ENCODE data around the gene UQCC2. TPM values are rescaled to one million over a fixed set of nuclear protein-coding genes. Genes with fewer than 3 reads are reported as not detected.

The UQCC2 gene
- total RNA-seq, 1 donor from 2014 or later, result 68.9 TPM

DNA sequence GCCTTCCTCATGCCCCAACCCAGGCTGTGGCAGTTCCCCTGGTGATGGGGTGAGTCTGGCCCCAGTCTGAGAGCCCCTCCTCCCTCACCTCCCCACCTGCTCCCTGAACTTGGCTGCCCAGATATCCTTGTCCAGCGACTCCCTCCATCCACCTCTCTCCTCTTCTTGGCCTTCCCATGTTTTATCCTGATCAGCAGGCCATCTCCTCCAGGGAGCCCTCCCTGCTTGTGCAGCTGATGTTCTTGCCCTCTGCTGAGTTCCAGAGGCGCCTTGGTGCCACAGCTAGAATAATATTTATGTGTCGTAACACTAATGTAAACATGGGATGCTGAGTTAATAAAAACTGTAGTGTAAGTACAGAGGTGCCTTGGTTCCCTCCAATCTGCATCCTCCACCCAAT, 45.6 kb upstream of the UQCC2 start:
- no peak for DNase-seq (ENCODE audit: extremely low spot score, unreplicated experiment)
- H3K27ac Mint-ChIP-seq (ENCODE audit: unreplicated experiment), result no peak overlapping the region
- no peak overlapping the region for H3K4me3 Mint-ChIP-seq (ENCODE audit: unreplicated experiment)
- peaks cover 50% of the 10 kb centered on the region for H3K4me1 Mint-ChIP-seq (ENCODE audit: unreplicated experiment)
- TF ChIP-seq, protein P1, sequence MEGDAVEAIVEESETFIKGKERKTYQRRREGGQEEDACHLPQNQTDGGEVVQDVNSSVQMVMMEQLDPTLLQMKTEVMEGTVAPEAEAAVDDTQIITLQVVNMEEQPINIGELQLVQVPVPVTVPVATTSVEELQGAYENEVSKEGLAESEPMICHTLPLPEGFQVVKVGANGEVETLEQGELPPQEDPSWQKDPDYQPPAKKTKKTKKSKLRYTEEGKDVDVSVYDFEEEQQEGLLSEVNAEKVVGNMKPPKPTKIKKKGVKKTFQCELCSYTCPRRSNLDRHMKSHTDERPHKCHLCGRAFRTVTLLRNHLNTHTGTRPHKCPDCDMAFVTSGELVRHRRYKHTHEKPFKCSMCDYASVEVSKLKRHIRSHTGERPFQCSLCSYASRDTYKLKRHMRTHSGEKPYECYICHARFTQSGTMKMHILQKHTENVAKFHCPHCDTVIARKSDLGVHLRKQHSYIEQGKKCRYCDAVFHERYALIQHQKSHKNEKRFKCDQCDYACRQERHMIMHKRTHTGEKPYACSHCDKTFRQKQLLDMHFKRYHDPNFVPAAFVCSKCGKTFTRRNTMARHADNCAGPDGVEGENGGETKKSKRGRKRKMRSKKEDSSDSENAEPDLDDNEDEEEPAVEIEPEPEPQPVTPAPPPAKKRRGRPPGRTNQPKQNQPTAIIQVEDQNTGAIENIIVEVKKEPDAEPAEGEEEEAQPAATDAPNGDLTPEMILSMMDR (IDR thresholded peaks at IDR 0.05), result no peak
- no peaks in the 10 kb centered on the region for H3K9me3 Mint-ChIP-seq (ENCODE audit: unreplicated experiment)
- H3K36me3 Mint-ChIP-seq (ENCODE audit: unreplicated experiment), result no peaks in the 10 kb centered on the region
- no peaks in the 10 kb centered on the region for H3K27me3 Mint-ChIP-seq (ENCODE audit: unreplicated experiment)

DNA sequence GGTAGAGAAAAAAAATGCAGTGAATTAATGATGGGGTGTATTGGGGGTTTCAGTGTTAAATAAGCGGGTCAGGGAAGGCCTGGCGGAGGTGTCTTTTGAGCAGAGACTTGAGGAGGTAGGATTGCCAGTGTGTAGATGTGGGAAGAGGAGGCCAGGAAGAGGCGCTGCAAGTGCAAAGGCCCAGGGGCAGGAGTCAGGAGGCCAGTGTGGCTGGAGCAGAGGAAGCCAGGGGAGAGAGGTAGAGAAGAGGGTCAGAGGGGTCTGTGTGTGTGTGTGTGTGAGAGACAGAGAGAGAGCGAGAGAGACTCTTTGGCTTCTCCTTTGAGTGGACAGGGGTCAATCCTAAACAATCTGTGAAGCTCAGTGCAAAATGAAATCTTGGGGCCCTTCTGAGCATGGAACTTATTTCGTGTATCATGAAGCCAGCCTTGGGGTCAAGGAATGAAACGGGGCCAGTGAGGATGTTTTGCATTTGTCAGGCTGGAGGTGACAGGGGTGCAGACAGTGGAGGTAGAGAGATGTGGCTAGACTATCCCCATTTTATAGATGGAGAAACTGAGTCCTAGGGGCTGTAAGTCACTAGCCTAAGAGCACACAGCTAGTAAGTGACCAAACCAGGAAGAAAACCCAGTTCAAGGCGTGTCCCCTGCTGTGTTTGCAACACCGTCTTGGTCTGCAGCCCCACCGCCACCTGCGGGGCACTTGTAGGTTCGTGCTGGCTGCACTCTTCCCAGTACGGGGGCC, 44.9 kb upstream of the UQCC2 start:
- no peak for DNase-seq (ENCODE audit: extremely low spot score, unreplicated experiment)
- no peak overlapping the region for H3K27ac Mint-ChIP-seq (ENCODE audit: unreplicated experiment)
- H3K27me3 Mint-ChIP-seq (ENCODE audit: unreplicated experiment), result no peaks in the 10 kb centered on the region
- no peaks in the 10 kb centered on the region for H3K36me3 Mint-ChIP-seq (ENCODE audit: unreplicated experiment)
- H3K4me3 Mint-ChIP-seq (ENCODE audit: unreplicated experiment), result no peak overlapping the region
- peaks cover 48% of the 10 kb centered on the region for H3K4me1 Mint-ChIP-seq (ENCODE audit: unreplicated experiment)
- TF ChIP-seq, protein P1 (IDR thresholded peaks at IDR 0.05), result no peak
- H3K9me3 Mint-ChIP-seq (ENCODE audit: unreplicated experiment), result no peaks in the 10 kb centered on the region

DNA sequence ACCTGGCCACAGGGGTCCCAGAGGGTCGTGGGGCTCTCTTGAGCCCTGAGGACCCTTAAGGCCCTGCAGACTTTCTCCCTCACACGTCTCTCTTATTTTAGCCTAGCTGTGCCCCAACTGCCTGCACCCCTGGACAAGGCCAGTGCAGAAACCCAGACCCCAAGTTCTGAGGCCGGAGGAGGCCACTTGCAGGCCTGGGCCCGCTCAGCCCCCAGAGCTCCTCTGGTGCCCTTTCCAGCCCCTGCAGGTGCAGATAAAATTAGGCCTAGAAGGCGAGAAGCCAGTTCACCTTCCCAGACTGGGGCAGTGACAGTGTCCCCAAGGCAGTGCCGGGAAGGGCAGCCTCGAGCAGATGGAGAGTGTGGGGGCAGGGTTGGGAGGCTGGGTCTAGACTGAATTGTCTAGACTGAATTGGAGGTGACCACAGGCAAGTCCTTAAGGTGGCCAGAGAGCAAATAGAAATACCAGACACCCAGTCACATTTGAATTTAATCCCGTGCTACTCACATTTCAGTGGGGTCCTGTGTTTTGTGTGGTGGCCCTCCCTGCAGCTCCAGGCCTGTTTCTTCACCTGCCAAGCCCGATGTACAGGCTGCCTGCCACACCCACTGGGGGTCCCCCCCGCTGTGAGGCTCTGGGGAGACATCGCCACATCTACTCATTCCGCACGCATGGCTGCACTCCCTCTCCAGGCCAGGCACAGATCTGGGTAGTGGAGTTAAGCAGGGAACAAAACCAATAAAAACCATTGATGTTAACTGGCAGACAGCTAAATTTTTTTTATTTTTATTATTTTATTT, 43.8 kb upstream of the UQCC2 start:
- H3K27me3 Mint-ChIP-seq (ENCODE audit: unreplicated experiment), result no peaks in the 10 kb centered on the region
- H3K4me3 Mint-ChIP-seq (ENCODE audit: unreplicated experiment), result no peak overlapping the region
- no peaks in the 10 kb centered on the region for H3K9me3 Mint-ChIP-seq (ENCODE audit: unreplicated experiment)
- TF ChIP-seq, protein P1 (IDR thresholded peaks at IDR 0.05), result no peak
- DNase-seq (ENCODE audit: extremely low spot score, unreplicated experiment), result no peak
- H3K36me3 Mint-ChIP-seq (ENCODE audit: unreplicated experiment), result no peaks in the 10 kb centered on the region
- H3K4me1 Mint-ChIP-seq (ENCODE audit: unreplicated experiment), result peaks cover 46% of the 10 kb centered on the region
- no peak overlapping the region for H3K27ac Mint-ChIP-seq (ENCODE audit: unreplicated experiment)

DNA sequence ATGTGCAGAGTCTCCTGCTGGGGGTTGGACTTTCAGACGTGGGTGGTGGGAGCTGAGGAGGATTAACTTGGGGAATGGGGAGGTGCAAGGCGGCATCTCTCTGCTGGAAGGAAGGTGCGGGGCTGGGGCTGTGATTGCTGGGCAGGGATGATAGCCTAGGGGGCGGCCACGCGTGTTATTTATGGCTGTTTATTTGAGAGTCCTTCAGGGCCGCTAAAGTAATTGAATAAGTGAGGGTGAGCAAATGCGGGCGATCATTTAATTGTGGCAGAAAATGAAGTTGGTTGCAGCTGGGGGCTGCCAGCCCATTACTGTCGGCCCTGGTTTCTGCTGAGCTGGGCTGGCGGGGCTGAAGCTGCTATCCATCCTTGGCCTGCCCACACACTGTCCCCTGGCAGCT, 42.7 kb upstream of the UQCC2 start:
- no peak overlapping the region for H3K27ac Mint-ChIP-seq (ENCODE audit: unreplicated experiment)
- peaks cover 39% of the 10 kb centered on the region for H3K4me1 Mint-ChIP-seq (ENCODE audit: unreplicated experiment)
- H3K9me3 Mint-ChIP-seq (ENCODE audit: unreplicated experiment), result no peaks in the 10 kb centered on the region
- no peaks in the 10 kb centered on the region for H3K36me3 Mint-ChIP-seq (ENCODE audit: unreplicated experiment)
- H3K27me3 Mint-ChIP-seq (ENCODE audit: unreplicated experiment), result no peaks in the 10 kb centered on the region
- TF ChIP-seq, protein P1 (IDR thresholded peaks at IDR 0.05), result no peak
- no peak overlapping the region for H3K4me3 Mint-ChIP-seq (ENCODE audit: unreplicated experiment)
- no peak for DNase-seq (ENCODE audit: extremely low spot score, unreplicated experiment)

DNA sequence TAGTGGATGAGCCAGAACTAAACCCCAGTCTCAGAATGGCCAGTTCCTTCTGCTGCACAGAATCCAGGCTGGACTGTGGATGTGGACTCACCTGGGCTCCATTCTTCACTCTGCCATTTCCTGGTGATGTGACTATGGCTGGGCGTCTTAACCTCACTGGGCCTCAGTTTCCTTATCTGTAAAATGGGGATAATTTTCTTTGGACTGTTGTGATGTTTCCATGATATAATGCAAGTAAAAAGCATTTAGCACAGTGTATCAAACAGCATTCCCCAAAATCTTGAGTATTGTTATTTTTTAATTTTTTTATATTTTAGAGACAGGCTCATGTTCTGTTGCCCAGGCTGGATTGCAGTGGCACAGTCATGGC, 41.1 kb upstream of the UQCC2 start:
- Mint-ChIP-seq H3K27ac (ENCODE audit: unreplicated experiment) (no peak overlapping the region), H3K9me3 (ENCODE audit: unreplicated experiment) (no peaks in the 10 kb centered on the region), H3K4me1 (ENCODE audit: unreplicated experiment) (peaks cover 43% of the 10 kb centered on the region), H3K4me3 (ENCODE audit: unreplicated experiment) (no peak overlapping the region), H3K27me3 (ENCODE audit: unreplicated experiment) (no peaks in the 10 kb centered on the region), H3K36me3 (ENCODE audit: unreplicated experiment) (no peaks in the 10 kb centered on the region)
- TF ChIP-seq, protein P1 (IDR thresholded peaks at IDR 0.05), result no peak
- no peak for DNase-seq (ENCODE audit: extremely low spot score, unreplicated experiment)
